Cerebellar cortex (tissue), 1 donor: ENCODE data around the gene ROCK2.

Experiments
- DNase-seq: peaks from one replicate; pipeline ENCODE4 v3.0.0-alpha.2; 2015; ENCODE audit warnings: low spot score

Gene ROCK2

DNA sequence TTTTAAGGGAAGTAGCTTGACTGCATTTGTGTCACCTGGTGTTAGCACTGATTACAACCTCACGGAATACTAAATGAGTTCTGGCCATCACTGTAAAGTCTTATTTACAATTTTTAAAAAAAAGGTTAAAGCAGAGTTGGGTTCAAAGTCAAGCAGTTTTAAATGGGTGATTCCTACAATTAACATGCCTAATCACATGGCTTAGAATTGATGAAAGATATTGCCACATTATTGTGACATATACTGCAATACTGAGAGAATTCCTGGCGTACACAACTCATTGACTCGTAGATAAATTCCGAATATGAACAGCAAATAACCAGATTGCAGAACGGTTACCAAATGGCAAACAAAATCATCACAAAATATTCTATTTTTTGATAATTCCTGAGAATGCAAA is 34.2 kb downstream of the ROCK2 start:
- no peak for DNase-seq

DNA sequence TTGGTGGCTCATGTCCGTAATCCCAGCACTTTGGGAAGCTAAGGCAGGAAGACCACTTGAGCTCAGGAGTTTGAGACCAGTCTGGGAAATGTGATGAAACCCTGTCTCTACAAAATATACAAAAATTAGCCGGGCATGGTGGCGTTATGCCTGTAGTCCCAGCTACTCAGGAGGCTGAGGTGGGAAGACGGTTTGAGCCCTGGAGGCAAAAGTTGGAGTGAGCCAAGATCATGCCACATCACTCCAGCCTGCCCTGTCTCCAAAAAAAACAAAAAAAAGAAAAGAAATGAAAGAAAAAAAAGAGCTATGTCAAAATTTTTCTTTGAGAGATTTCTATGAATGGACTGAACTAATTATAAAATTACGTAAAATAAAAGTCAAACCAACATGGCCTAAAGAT is 34.7 kb downstream of the ROCK2 start:
- no peak for DNase-seq

DNA sequence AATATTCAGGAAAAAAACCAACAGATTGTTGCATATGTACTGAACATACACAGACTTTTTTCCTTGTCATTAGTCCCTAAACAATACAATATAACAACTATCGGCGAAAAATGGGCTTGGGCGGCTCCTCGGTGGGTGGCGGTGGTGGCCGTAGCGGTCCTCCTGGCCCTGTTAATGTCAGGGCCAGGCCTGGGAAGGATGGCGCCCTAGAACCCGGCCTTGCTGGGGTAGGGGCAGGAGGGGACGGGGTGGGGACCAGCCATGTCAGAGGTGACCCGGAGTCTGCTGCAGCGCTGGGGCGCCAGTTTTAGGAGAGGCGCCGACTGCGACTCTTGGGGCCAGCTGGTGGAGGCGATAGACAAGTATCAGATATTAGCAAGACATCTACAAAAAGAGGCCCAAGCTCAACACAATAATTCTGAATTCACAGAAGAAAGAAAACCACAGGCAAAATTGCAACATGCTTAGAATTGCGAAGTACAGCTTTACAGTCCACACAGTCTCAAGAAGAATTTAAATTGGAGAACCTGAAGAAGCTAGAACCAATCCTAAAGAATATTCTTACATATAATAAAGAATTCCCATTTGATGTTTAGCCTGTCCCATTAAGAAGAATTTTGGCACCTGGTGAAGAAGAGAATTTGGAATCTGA is 36.5 kb downstream of the ROCK2 start:
- no peak for DNase-seq

DNA sequence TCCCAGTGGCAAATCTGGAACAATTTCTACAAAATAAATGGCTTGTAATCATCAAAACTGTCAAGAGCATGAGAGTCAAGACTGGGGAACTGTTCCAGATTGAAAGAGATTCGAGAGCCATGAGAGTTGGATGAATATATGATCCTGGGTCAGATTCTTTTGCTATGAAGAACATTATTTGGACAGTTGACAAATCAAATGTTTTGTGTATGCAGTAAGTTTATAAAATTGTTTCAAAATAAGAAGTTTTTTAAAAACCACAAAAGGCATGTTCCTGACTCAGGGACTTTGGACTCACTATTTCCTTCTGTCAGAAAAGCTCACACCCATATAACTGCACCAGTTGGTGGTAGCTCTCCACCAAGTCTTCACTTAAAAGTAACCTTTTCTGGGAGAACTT is 38.5 kb downstream of the ROCK2 start:
- DNase-seq: no peak

DNA sequence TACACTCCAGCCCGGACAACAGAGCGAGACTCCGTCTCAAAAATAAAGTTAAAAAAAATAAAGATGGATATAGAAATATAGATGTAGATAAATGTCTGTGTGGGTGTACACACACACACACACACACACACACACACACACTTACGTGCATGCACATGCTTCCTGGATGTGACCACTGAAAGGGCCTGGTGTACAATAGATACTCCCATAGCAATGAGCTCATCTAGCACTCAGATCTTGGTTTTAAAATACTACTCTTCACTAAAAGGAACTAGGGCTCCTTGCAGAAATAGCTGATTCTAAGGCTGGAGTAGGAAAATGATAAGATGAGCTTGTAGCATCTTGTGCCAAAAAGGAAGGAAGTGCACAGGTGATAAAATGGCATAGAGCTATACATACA is 39.1 kb downstream of the ROCK2 start:
- DNase-seq: no peak

DNA sequence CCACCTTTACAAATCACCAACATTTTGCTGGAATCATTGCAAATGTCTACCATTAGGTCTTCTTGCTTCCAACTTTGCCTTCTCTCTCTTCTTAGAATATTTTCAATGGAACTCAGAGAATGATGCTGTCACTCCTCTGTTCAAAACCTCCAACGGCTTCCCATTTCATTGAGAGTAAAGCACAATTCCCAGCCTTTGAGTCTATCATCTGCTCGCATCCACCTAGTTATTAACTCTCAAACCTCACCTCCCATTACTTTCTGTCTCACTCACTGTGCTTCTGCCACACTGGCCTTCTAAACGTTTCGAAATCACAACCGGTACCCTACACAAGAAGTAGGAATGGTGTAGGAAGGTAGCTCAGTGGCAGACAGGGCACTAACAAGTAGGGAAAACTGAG is 40.0 kb downstream of the ROCK2 start:
- no peak for DNase-seq

DNA sequence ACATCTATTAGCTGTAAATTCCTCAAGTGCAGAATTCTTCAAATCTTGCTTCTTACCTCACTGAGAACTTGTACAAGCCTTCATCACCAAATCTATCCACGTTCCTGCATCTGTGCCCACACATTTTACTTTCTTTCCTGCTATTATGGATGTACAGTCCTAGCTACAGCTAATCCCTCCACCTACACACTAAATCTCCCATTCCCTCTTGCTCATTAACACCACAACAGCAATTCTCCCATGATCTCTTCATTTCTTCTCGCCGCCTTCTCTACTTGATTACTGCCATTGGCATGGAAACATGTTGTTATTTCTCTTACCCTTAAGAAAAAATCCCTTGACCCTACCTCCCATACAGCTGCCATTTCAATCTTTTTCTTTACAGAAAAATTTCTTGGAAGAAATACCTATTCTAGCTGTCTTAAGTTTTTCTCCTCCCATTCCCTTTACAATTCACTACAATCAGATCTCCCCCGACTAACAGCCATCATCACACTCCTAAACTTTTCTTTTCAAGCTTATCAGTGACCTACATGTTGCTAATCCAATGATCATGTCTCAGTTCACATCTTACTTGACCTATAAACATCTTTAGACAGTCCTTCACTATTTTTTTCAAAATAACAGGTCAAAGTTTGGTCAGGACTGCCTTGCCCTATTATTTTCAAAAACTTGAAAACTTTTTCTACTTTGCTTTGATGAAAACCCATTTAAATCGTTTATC is 41.0 kb downstream of the ROCK2 start:
- no peak for DNase-seq

DNA sequence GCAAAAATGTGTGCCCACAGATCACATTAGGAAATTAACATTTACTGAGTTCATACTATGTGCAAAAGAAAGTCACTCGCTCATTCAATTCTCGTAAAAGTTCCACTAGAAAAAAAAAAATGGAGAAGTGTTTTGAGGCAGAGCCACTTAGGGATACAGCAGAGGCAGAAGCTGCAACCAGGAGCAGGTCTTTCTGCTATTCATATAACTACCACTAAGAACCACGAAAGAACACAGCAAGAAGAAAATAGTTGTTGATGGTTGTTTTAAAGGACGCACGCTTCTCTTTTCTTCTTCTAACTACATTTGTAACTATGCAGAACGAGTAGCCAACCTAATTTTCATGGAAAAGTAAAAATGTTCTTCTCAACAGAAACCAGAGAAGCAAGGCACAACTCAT is 45.0 kb downstream of the ROCK2 start:
- DNase-seq: no peak

DNA sequence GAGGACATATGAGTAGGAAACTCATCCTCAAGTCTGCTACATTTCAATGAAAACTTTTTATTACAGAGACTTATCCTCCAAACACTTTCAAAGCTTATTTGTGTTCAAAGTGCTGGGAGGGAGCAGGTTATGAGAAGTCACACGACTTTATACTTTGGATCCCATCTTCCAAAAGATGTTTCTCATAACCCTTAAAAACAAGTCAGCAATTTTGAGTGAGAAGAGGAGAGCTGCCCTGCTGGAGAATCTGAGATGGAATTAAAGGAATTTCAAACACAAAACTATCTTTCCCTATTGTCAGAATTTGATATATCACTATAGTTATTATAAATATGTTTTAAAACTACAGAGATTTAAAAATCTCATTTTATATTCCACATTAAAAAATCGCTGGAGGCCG is 45.8 kb downstream of the ROCK2 start:
- DNase-seq: no peak

DNA sequence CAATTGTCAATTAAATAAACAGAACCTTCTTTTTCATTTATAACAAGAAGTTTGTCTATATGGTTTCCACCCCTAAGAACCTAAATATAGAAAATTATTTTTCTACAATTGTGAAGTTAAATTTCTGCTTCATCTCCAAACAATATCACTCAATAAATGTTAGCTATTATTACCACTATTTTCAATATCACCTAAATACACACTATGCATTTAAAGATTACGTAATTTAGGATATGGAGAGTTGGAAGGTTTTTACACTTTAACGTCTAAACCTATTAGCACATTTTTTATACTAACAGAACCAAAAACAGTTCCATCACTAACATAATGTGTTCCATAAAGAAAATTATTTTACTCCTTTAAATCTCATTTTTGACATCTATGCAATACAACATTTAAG is 48.0 kb downstream of the ROCK2 start:
- no peak for DNase-seq

DNA sequence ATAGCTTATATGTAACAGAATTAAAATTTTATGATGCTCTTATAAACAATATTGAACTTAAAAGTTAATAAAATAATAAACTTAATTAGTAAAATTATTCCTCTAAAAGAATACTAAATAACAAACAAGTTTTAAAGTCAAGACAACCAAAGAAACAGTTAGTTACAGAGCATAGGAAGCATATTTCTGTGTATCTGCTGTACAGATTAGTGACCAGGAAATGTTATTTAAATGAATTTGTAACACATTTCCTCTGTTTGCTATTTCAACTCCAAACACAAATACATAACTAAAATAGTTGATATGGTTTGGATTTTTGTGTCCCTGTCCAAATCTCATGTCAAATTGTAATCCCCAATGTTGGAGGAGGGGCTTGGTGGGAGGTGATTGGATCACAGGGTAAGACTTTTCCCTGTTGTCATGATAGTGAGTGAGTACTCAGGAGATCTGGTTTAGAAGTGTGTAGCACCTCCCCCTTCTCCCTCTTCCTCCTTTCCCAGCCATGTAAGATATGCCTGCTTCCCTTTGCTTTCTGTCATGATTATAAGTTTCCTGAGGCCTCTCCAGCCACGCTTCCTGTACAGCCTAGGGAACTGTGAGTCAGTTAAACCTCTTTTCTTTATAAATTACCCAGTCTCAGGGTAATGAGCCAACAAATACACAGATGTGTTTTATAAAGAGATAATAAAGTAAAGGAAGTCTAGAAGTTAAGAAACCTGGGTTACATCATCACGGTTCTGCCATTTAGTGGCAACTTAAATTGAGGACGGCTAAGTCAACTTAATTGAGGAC is 51.8 kb downstream of the ROCK2 start:
- DNase-seq: no peak

DNA sequence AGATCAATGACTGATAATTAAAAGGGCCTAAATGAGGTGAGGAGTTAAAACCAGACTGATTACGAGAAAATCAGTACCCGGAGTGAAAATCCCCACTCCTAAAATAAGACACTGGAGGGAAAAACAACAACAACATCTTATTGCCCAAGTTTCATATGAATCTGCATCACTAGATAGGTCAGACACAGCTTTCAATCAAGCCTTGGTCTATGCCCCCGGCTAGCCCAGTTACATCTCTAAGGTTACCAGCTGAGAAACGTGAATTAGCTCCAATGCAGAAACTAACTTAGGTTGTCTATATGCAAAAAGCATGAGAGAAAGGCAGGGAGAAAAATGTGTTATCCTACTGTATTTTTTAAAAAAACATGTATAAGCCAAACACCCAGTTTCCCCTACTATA is 53.7 kb downstream of the ROCK2 start:
- DNase-seq: no peak

DNA sequence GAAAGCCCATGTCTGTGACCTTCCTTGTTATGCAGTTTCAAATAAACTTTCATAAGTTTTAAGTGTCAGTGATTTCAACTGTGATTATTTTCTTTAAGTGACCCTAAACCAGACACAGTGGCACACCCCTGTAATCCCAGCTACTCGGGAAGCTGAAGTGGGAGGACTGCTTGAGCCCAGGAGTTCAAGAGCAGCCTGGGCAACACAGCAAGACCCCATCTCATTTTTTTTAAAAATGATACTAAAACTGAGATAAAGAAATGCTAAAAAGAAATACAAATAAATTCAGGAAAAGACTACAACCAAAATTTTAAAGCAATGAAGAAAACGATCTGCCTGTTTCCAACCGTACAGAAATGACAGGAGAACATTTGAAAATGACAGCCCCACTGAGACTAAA is 54.2 kb downstream of the ROCK2 start:
- no peak for DNase-seq

DNA sequence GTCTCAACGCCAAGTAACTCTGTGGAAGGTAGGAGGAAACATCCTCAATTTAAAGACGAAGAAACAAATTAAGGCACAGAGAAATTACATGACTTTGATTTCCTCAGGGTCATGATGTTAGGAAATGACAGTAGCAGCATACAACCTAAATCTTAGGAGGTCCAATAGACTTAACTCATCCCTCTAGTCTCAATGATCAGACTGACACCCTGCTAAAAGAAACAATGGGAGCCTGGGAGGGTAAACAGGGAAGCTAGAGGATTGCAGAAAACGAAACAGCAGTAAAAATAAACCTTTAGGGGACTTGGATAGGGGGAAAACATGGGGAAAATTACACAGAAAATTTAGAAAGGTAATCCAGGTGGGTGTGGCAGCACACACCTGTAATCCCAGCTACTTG is 56.0 kb downstream of the ROCK2 start:
- DNase-seq: peak; percentile 32

DNA sequence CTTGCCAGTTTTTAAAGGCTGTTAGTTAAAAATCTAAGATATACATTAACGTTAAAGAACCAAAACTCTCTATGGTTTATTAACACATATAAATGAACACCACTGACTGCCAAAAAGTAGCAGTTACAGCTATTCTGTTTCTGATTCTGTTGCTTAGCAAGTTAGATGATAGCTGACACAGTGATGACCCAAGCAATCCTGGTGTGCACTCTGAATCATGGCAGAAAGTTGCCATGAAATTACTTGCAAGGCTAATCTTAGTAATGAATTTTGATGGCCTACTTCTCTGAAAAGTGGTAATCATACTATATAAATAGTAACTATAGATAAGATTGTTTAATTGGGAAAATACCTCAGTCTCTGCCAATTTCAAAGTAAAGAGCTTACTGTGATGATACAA is 57.7 kb downstream of the ROCK2 start:
- DNase-seq: no peak

DNA sequence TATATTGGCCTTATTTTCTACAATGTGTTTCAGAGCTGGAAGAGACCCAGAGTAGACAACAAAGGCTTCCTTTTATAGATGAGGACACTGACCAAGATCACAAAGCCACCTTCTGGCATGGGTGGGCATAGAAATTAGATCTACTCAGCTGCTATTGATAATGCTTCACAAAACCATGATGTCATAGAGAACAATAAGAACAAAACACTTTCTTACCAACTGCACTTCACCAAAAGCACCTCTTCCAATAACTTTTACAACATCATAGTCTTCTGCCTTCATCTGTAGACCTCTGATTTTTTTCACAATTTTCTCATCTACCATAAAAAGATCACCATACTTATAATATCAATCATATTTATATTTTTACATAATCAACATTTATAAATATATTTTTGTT is 58.1 kb downstream of the ROCK2 start:
- no peak for DNase-seq

DNA sequence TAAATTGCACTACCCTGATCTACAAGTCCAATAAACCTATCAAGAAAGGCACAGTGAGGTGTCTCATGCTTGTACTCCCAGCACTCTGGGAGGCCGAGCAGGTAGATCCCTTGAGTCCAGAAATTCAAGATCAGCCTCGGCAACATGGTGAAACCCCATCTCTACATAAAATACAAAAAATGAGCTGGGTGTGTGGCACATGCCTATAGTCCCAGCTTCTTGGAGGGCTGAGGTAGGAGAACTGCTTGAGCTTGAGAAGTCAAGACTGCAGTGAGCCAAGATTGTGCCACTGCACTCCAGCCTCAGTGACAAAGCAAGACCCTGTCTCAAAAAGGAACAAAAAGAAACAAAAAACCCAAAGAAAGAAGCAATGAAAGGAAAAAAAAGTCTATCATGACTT is 58.9 kb downstream of the ROCK2 start:
- no peak for DNase-seq

DNA sequence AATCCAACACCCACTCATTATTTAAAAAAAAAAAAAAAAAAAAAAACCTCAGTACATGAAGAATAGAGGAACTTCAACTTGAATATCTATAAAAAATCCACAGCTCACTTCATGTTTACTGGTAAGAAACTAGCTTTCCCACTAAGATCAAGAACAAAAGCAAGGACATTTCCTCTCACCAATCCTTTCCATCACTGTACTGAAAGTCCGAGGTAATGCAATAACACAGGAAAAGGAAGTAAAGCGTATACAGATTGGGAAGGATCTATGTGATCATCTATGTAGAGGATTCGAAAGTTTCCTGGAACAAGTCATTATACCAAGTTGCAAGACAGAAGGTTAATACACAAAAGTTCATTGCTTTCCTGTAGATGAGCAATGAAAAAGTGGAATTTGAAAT is 63.2 kb downstream of the ROCK2 start:
- no peak for DNase-seq

DNA sequence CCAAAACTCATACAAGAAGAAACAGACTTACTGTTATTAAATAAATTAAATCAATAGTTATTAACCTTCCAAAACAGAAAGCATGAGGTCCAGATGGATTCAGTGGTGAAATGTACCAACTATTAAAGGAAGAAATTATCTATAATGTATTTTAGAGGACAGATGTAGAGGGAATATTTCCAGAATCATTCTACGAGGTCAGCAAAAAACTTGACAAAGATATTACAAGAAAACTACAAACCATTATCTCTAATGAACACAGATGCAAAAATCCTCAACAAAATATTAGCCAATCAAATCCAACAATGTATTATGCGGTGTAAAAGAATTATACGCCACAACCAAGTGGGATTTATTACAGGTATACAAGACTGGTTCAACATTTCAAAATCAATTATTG is 63.7 kb downstream of the ROCK2 start:
- DNase-seq: no peak

DNA sequence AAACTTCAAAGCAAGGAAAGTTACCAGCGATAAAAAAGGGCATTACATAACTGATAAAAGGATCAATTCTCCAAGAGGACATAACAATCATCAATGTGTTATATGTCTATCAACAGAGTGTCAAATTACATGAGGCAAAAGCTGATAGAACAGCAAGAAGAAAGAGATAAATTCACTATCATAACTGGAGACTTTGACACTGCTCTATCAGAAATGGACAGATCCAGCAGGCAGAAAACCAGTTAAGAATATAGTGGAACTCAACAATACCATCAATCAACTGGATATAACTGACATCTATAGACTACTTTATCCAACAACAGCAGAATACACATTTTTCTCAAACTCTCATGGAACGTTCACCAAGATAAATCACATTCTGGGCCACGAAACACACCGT is 65.0 kb downstream of the ROCK2 start:
- DNase-seq: no peak

DNA sequence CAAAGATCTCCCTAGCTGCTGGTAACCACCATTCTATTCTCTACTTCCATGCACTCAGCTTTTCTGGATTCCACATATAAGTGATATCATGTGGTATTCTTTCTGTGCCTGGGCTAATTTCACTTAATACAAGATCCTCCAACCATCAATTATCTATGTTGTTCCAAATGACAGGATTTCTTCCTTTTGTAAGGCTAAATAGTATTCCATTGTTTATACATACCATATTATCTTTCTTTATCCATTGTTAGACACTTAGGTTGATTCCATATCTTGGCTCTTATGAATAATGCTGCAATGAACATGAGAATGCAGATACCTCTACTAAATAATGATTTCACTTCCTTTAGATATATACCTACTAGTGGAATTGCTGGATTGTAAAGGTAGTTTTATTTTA is 66.2 kb downstream of the ROCK2 start:
- DNase-seq: no peak

DNA sequence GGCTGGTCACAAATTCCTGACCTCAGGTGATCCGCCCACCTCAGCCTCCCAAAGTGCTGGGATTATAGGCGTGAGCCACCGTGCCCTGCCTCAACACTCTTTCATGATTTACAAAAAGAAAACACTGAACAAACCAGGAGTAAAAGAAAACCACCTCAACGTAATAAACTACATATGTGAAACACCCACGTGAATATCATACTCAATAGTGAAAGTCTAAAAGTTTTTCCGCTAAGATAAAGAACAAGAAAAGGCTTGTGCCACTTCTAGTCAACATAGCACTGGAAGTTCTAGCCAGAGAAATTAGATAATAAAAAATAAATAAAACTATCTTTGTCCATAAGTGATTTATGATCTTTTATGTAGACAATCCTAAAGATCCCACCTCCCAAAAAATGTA is 68.5 kb downstream of the ROCK2 start:
- no peak for DNase-seq

DNA sequence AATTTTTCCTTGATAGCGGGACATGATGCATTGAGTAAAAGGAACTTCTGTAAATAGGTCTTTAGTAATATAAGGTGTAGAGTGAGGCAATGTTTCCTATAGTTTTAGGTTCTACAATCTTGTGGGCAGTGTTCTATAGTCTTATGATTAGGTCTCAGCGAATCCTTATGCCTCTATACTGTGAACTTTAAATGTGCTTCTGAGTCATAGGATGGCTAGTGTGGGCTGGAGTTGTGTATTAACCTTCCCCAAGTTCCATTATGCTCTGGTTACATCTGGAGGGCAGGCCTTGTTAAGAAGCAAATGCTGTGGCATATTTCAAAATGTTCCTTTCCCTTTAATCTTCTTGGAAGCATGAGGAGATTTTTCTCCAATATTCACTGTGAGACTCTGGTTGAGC is 73.5 kb downstream of the ROCK2 start:
- DNase-seq: no peak
